H4 (cell line): ENCODE results near the gene MYH10. TPM values are rescaled to one million over a fixed set of nuclear protein-coding genes. Genes with fewer than 3 reads are reported as not detected.
A peak's percentile ranks its signal among the peaks of the same experiment; 100 is the strongest.

Experiments used
- DNase-seq: peaks from one replicate; pipeline ENCODE4 v3.0.0-alpha.2; 2015; ENCODE audit warnings: low spot score
- total RNA-seq: library from RNA; depleted of rRNA; stranded (reverse); fragments of >200 nt; shearing (Covaris generic); gene quantifications from 2 replicates; pipeline ENCODE4 v1.2.3, GENCODE V29; 2014

Gene MYH10
- total RNA-seq, 1 experiment from 2014 or later = 21.1 TPM

DNA sequence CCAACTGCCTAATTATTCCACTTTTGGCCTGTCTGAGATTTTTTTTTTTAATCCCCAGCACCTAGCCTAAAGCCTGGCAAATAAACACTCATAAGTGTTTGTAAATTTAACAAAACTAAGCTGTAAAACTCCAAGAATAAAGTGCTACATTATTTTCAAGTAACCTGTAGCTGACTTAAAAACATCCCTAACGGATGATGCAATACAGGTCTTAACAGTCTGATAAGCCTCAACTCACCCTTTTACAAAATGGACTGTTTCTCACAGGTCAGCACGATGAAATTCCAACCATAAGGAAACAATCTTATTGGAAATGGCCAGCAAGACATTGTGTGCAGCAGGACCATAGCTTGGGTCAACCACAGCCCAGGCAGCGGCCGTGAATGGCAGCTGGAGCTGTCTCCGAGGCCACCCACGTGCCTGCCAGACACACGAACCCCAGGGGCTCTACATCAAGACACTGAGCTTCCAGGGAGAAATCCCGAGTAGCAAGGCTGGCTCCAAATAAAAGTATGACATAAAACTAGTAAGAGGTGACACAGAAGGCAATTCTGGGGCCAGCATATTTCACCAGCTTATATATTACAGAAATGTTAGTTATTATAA lies 135.9 kb downstream of the MYH10 start:
- DNase-seq = no peak

DNA sequence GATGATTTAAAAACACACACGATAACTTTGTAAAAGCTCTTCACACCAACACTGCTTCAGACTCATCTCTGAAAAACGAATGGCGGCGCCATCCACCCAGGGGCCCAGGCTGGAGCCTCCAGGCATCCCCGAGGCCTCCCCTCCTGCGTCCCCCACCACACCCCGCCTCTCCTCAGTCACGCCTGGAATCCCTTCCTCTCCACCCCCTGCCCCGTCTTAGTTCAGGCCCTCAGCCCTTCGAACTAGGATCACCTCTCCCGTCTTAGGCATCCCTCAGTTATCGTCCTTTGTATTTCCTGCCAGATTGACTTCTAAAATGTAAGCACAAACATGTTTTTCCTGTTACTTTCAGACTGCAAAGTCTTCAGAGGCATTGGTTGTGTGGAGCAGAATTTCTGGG lies 136.5 kb downstream of the MYH10 start:
- DNase-seq = no peak

DNA sequence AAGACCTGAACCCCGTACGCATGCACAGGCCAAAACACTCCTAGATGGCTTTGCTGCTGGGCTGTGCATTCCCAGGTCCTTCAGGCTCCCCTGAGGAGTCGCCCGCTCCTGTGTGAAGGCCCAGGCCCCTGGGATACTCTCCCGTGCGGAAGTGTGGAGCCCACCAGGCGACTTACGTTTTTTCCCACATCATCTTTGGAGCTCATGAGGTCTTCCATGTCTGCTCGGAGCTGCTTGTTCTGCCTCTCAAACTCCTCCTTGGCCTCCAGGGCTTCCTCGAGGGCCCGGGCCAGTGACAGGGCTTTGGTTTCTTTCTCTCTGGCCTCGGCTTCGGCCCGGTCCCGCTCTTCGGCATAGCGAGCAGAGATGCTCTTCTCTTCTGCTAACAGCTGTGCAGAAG lies 138.4 kb downstream of the MYH10 start:
- no peak for DNase-seq

DNA sequence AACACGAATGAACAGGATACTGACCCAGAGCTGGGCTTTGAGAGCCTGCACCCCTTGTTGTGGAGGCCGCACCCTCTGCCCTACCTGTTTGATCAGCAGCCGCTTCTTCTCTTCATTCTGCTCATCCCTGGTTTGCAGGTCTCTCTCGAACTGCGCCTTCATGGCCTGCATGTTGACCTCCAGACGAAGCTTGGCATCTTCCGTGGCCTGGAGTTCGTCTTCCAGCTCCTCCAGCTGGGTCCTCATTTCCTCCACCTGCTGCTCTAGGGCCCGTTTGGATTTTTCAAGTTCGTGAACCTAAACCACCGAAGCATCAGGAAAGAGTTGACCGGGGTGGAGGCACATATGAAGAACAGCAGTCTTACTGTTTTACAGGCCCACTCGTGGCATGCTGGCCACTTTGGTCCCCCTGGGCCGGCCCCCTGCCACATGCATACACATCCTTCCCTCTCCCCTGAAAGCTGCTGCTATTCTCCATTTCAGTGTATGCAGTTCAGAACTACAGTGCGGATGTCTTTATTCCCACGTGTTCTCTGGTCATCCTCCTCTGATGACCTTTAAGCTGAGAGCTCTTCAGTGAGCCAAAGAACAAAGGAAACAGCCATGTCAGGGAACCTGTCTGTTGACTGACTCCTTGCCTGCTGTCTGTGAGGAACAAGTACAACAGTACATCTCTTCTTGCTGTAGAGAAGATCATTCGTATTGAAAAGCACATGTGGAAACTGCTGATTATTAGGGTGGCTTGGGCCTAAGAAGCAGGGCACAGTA lies 140.1 kb downstream of the MYH10 start:
- no peak for DNase-seq

DNA sequence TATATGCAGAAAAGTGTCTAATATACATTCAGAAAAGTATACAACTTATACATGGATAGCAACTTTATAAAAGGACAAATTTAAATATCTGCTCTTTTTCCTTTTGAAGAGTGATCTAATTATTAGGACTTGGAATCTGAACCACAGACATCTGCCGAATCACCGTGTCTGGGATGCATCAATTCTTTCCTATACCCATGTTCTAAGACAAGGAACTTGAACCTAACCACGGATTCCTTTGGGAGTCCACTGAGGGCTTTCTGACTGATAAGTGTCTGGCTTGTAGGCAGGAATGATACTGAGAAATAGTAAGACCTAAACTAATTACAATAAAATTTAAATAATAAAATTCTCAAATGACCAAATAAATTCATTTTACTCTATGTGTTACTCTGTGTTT lies 140.7 kb downstream of the MYH10 start:
- DNase-seq = no peak

DNA sequence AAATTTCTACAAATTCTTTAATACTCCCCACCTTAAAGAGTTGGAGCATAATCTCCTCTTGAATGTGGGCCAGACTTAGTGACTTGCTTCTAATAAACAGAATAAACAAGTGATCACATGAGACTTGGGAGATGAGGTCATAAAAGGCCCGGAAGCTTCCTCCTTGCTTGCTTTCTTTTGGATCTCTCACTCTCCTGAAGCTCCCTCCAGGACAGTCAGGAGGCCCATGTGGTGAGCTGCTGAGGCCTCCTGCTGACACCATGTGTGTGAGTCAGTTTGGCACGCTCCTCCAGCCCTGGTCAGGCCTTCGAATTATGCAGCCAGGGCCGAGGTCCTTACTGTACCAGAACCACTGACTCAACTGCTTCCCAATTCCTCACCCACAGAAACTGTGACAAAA lies 141.6 kb downstream of the MYH10 start:
- peak; percentile 40 for DNase-seq

DNA sequence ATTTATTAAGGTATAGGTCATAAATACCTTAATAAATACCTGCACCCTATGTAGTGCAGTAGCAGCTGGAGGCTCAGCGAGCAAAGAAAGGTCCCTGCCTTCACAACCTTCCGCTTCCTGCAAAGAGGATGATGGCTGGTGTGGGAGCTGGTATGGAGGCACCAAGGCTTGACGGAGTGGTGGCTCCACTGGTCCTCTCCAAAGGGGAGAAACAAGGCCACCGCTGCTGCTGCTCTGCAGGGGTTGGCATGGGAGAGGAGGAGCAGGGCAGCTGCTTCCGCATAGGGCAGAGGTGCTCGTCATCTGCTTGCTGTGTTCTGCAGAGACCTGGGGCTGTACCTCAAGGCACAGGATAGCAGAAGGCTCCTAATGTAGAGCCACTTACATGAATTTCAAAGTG lies 142.0 kb downstream of the MYH10 start:
- DNase-seq = no peak

DNA sequence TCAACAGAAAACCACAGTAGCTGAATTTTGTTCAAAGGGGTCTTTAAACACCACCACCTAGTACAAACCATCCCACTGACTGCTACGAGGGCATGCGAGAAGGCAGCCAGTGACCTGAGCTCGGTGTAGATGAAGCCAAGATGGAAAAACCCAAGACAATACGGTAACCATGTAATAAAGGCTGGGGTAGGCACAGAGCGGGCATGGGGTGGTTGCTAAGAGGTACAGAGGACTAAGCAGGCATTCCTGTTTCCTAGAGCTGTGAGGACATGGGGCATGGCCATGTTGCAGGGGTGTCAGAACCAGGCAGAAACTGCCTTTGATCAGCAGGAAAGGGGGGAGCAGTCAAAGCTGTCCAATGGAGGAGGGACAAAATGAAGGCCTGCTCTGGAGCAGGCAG lies 142.8 kb downstream of the MYH10 start:
- no peak for DNase-seq

DNA sequence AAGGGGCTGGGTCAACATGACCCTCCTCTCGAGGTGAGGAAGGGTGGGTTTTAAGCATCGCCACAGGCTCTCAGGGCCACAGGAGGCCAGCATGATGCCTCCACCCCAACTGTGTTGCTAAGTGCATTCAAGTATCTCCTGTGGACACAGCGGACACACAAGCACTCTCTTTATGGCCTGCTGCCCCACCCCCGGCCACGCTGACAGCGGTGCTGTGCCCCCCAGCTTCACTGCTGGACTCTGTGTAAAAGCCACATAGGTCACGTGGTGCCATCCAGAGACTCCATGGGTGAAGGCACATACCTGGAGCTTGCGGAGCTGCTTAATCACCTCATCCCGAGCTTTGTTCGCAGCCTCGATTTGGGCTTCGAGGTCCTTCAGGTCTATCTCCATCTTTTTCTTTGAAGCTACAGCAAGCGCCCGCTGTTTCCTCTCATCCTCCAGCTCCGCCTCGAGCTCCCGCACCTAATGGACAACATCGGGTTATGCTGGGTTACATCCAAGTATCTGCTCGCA lies 143.3 kb downstream of the MYH10 start:
- DNase-seq = no peak

DNA sequence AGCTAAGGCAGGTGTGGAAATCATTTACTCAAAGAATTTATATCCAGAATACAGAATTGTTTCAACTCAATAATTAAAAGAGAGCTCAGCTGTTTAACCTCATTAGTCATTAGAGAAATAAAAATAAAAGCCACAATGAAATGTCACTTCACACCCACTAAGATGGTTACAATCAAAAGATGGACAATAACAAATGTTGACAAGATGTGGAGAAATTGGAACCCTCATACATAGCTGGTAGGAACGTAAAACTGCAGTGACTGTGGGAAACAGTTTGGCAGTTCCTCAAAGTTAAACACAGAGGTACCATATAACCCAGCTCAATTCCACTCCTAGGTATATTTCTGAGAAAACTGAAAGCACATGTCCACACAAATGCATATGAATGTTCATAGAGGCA lies 145.0 kb downstream of the MYH10 start:
- no peak for DNase-seq

DNA sequence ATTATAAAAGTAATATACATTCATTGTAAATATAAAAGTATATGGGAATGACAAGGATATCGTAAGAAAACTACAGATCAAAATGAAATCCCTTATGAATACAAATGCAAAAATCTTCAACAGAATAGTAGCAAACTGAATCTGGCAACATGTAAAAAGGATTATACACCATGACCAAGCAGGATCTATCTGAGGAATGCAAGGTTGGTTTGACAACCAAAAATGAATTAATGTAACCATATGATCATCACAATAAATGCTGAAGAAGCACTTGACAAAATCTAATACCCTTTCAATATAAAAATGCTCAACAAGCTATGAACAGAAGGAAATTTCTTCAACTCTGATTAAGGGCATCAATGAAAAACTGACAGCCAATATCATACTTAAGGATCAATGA lies 146.1 kb downstream of the MYH10 start:
- no peak for DNase-seq

DNA sequence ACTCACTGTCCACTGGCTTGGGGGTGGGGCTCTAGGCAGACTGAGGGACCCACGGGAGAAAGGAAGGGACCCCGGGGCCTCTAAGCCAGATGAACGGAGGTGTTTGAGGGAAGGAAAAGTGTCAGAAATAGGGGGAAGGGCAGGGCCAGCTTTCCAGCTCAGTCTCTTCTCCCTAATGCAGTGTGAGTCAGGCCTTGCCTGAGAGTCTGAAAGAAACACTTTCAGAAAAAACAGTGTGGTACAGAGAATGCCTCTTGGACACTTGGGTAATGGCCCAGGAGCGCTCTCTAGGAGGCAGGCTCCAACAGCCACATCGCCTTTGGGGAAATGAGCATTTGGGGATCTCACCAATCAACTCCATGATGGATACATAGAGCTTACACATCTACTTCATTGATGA lies 148.0 kb downstream of the MYH10 start:
- no peak for DNase-seq

DNA sequence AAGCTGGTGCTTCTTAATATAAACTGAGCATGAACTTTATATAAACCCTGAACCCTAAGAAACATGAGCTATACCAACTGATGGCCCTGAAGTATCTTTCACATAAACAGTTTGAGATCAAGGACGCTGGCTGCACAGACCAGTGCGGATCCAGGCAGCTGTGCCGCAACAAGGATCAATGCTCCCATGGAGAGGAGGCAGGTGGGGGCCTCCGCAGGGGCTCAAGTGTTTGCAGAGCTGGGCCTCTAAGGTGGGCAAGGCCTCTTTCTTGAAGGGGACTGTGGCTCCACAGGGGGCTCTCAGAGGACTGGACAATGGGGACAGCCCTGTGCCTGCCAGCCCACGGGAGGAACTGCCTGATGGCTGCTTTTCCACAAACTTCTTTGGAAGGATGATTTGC lies 148.8 kb downstream of the MYH10 start:
- no peak for DNase-seq

DNA sequence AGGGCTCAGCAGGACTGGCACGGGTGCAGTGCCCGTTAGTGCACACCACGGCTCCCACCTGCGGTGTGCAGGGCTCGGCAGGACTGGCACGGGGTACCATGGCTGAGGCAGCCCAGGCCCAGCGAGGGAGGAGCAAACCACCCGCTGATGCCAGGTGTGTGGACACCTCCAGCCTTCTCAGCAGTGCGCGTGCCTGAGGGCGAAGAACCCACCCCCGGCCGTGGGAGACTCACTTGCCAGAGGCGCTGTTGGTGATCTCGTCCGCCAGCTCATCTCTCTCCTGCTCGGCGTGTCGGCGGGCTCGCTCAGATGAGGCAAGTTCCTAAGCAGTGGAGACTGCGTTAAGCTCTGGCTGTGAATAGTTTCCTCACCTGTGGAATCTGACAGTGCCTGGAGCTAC lies 149.4 kb downstream of the MYH10 start:
- DNase-seq = no peak

DNA sequence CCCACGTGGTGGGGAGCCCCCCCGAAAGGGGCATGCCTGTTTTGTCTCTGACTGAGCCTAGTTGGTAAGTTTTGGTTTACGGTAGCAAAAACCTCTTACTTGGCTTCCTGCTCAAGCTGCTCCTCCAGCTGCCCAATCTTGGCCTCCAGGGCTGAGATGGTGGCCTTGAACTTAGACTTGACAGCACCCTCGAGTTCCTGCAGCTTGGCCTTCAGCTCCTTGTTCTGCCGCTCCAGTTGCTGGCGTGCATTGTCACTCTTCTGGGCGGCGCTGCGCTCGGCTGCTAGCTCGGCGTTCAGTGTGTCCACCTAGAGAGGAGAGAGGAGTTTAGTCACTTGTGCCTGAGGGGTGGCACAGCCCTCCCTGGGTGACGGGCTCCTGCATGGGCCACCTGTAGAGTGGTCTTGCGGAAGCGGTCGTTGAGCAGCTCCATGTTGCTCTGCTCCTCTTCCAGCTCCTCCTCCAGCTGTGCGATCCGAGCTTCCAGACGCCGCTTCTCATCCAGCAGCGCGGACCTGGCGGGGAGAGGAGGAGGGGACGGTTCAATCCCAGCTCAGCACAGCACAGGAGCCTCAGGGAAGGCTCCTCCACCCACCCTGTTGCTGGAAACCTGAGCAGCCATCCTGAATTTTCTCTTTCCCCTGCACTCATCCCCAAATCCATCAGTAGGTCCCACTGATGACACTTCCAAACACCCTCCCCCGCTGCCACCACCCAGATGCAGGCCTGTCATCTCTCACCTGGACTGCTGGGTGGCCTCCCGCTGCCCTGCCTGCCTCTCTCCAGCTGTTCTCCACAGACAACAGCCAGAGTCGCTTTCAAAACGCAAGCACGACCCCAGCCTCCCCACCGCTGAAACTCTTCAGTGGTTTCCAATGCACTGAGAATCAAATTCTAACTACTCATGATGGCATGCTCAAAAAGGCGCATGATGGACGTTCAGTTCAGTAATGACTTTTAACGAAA lies 150.2 kb downstream of the MYH10 start:
- no peak for DNase-seq

DNA sequence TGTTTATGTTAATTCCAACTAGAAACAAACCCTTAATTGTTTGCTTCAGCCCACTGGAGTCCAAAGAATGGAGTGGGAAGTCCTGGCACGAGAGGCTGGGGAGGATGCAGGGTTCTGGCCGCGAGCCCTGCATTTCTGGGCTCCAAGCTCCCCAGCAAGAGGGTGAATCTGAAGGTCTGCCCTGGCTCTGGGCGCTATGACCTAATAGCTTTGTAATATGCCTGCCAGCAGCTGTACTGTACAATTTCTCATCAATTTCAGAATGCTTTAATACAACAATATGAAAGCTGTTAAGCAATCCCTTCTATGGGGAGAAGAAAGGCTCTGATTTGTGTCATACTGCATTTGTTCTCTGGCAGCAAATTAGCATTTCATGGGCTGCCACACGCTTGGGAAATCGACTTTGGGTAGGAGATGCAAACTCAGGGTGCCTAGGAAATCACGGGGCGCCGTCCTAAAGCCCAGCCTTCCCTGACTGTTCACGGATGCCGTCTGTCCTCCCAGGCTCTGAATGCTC lies 151.0 kb downstream of the MYH10 start:
- DNase-seq = no peak

DNA sequence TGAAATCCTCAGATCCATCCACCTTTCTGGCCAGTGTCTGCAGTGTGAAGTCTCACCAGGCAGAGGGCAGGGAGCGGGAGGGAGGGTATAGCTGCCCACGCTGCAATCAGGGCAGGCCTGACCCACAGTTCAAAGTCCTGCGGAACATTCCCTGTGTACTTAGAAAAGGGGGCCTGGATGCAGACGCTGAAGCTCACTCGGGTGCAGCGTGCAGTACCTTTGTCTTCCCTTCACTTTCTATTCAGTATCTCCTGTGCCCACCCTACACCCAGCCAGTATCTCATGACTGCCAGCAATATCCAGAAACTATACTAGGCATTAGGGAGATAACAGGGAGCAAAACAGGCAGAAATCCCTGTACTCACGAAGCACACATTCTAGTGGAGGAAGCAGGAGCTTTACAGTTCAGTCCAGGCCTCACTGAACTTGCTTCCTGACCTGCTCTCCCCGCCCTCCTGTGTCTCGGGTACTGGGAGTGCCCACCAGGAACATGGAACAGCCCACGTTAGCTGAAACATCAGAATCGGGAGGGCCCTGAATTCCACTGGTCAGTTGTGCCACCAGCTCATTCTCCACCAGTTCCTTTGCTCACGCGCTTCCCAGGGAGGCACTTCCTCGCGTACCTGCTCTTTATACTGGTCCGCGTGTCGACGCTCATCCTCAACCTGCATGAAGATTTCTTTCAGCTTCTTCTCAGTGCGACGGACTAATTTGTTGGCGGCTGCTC lies 152.6 kb downstream of the MYH10 start:
- no peak for DNase-seq

DNA sequence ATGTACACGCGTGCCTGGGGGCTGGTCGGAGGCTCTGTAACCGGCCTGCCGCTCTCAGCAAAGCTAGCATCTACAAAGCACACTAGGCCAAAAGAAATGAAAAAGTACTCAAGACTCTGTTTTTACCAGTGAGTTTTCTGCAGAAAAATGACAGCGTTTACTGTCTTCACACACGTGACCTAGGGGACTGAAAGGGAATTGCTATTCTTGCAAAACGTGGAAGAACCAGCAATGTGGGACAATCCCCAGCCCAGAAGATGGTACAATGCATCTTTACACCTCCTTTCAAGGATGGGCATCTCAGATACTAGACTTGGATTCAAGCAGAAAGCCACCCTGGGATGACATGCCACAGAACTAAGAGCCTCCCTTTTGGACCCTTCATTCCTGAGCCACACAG lies 153.4 kb downstream of the MYH10 start:
- no peak for DNase-seq

DNA sequence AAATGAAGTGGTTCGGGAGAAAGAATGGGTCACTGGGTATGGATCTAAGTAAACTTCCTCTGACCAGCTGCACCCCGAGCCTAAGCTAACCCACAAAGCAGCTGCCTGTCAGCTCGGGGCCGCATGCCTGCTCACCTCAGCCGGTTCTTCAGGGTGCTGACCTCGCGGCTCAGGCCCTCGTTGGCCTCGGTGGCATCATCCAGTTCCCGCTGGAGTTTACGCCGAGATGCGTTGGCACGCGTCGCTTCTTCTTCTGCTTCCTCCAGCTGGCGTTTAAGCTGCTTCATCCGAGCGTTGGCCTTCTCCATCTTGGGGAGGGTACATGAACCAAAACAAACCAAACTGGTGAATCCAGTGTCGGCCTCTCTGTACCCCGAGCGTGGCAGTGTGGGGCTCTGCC lies 153.8 kb downstream of the MYH10 start:
- no peak for DNase-seq

DNA sequence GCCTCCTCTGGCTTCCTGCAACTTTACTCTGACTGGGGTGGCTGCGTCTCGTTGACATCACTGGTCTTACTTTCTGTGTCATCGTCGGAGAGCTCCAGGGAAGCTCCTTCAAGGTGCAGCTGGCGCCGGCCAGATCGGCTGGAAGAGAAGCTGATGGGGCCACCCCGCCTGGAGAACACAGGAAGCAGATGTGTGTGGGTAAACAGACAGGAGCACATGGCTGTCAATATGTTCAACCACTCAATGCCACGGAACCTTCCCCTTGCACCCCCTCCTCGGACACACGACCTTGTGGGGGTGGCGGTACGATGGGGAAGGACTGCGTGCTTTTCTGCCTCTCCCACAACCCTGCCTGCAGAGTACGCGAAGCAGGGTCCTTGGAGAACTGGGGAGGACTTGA lies 154.7 kb downstream of the MYH10 start:
- DNase-seq = no peak

DNA sequence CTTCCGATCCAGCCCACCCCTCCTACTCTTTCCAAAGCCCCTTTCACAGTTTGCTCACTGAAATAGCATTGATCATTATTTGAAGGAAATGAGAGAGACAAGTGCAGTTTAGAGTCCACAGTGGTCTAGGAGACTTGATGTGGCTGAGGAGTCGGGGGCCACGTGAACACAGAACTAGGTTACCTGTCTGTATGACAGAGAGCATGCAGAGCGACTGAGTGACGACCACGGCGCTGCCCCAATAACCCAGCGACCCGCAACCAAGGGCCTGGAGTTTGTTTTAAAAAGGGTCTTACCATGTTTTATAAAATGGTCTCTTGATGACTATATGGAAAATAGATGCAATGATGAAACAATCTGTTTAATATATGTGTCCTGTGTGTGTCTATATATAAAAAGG lies 155.3 kb downstream of the MYH10 start:
- no peak for DNase-seq

DNA sequence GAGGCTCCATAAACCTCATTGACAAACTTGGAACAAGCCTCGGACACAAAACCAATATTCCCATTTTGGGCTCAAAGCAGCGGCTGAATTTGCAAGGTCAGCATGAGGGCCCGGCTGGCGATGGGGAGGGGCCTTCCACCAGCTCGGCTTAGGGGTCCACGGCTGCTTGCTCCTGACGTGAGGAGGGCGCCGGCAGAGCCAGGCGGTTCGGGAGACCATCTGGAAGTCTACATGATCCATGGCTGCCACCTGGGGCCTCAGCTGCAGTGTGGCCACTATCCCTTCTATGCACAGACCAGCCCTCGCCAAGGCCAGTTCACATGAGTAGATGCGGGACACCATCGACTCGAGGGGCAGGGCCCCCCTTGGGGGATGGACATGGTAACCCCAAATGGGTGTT lies 155.7 kb downstream of the MYH10 start:
- no peak for DNase-seq
